PC-3 (cell line): ENCODE measurements around the gene DIAPH3. TPM values are rescaled to one million over a fixed set of nuclear protein-coding genes. Genes with fewer than 3 reads are reported as not detected.

Source experiments
- ATAC-seq: fragments of 200-7000 bp; cut with Tn5 transposase; 2 replicates; pipeline ENCODE4 v1.9.1; 2020; ENCODE audit warnings: mild to moderate bottlenecking, moderate library complexity
- BruUV-seq: library from RNA; stranded (reverse); fragments of 400-500 nt; replicated peaks from 2 replicates; lab custom pipeline; 2021; lab: Mats Ljungman, UMichigan
- CTCF ChIA-PET: fragments of 300-600 bp; sonication (Branson Sonifier 250); formaldehyde crosslinking; loops from one replicate; lab custom pipeline; 2022; ENCODE audit warnings: antibody characterized with exemption; lab: Charles Lee
- POLR2A ChIA-PET: fragments of 300-600 bp; sonication (Branson Sonifier 250); formaldehyde crosslinking; loops from one replicate; lab custom pipeline; 2022; ENCODE audit warnings: antibody characterized with exemption; ENCODE audit not compliant: unreplicated experiment; lab: Charles Lee
- DNase-seq: peaks from one replicate; pipeline ENCODE4 v3.0.0-alpha.2; 2015
- H2AFZ ChIP-seq: fragments of 300-600 bp; sonication (generic); 2 replicates; pipeline ENCODE4 v1.6.0; 2016; ENCODE audit warnings: antibody characterized with exemption, low read length
- H3F3A ChIP-seq: fragments of 300-600 bp; sonication (generic); one replicate; pipeline ENCODE4 v1.6.0; 2017; ENCODE audit warnings: antibody characterized with exemption, low read length, control low read depth, mild to moderate bottlenecking; ENCODE audit not compliant: unreplicated experiment
- H3K27ac ChIP-seq: fragments of 300-600 bp; sonication (generic); 2 replicates; pipeline ENCODE4 v1.5.1; 2016; ENCODE audit warnings: mild to moderate bottlenecking, low read length
- H3K27me3 ChIP-seq: fragments of 300-600 bp; sonication (generic); 2 replicates; pipeline ENCODE4 v1.6.1; 2016; ENCODE audit warnings: low read length, mixed read lengths
- H3K36me3 ChIP-seq: fragments of 300-600 bp; sonication (generic); 2 replicates; pipeline ENCODE4 v1.6.1; 2016; ENCODE audit warnings: low read depth, mixed run types, low read length, mixed read lengths
- H3K4me1 ChIP-seq: fragments of 300-600 bp; sonication (generic); 2 replicates; pipeline ENCODE4 v1.5.1; 2016; ENCODE audit warnings: low read length; ENCODE audit not compliant: insufficient read depth
- H3K4me2 ChIP-seq: fragments of 300-600 bp; sonication (generic); 2 replicates; pipeline ENCODE4 v1.6.0; 2016; ENCODE audit warnings: low read length
- H3K4me3 ChIP-seq: fragments of 300-600 bp; sonication (generic); 2 replicates; pipeline ENCODE4 v1.5.1; 2016; ENCODE audit warnings: mild to moderate bottlenecking, low read length, mixed read lengths
- H3K79me2 ChIP-seq: fragments of 300-600 bp; sonication (generic); 2 replicates; pipeline ENCODE4 v1.6.1; 2017; ENCODE audit warnings: low read length, mixed read lengths
- H3K9ac ChIP-seq: fragments of 300-600 bp; sonication (generic); 2 replicates; pipeline ENCODE4 v1.6.0; 2016; ENCODE audit warnings: mild to moderate bottlenecking, low read length
- H3K9me2 ChIP-seq: fragments of 300-600 bp; sonication (generic); replicated peaks from 2 replicates; pipeline ENCODE4 v1.6.1; 2016; ENCODE audit warnings: mixed run types, low read length, mixed read lengths
- H3K9me3 ChIP-seq: fragments of 300-600 bp; sonication (generic); 2 replicates; pipeline ENCODE4 v1.6.1; 2016; ENCODE audit warnings: low read length, mixed read lengths
- H4K20me1 ChIP-seq: fragments of 300-600 bp; sonication (generic); 2 replicates; pipeline ENCODE4 v1.6.1; 2016; ENCODE audit warnings: low read length, mixed read lengths
- CTCF ChIP-seq: fragments of 300-600 bp; sonication (generic); conservative IDR thresholded peaks from 2 replicates; pipeline ENCODE4 v1.5.1; 2017; ENCODE audit warnings: antibody characterized with exemption, low read depth, mild to moderate bottlenecking, low read length
- EZH2 ChIP-seq: fragments of 300-600 bp; sonication (generic); IDR thresholded peaks from one replicate; pipeline ENCODE4 v1.6.1; 2017; ENCODE audit warnings: antibody characterized with exemption, mild to moderate bottlenecking, low read length; ENCODE audit not compliant: unreplicated experiment
- EZH2phosphoT487 ChIP-seq: fragments of 300-600 bp; sonication (generic); IDR thresholded peaks from 2 replicates; pipeline ENCODE4 v1.6.1; 2018; ENCODE audit warnings: mild to moderate bottlenecking, antibody characterized with exemption, low read length, borderline replicate concordance
- intact Hi-C: fragments of 100-400 bp; cut with micrococcal nuclease; formaldehyde crosslinking; loops from 2 replicates; pipeline ENCODE4 v1.9.0; 2023
- total RNA-seq: library from RNA; depleted of rRNA; stranded (reverse); fragments of >200 nt; gene quantifications from 2 replicates; pipeline ENCODE4 v1.2.3, GENCODE V29; 2014

Gene DIAPH3
- total RNA-seq, 1 experiment from 2014 or later: 7.6 TPM

GRCh38 chr13:59950266-59950665, 213.5 kb downstream of the DIAPH3 start:
- Histone ChIP-seq H3K36me3 (no peaks in the 10 kb centered on the region), H4K20me1 (no peaks in the 10 kb centered on the region), H3K27ac (no peak overlapping the region), H3K9me3 (no peaks in the 10 kb centered on the region), H2AFZ (no peak overlapping the region), H3F3A (no peaks in the 10 kb centered on the region), H3K9me2 (no peaks in the 10 kb centered on the region), H3K9ac (no peak overlapping the region), H3K4me2 (no peak overlapping the region), H3K27me3 (no peaks in the 10 kb centered on the region), H3K79me2 (no peaks in the 10 kb centered on the region), H3K4me1 (no peaks in the 10 kb centered on the region), H3K4me3 (no peak overlapping the region)
- intact Hi-C loops: no loop called here
- ATAC-seq (no peak), DNase-seq (no peak)
- ChIA-PET CTCF (no interaction called here), POLR2A (no interaction called here)
- no TSS peak for BruUV-seq
- TF ChIP-seq EZH2phosphoT487 (no peak), EZH2 (no peak), CTCF (no peak)

GRCh38 chr13:59948686-59949085, 215.0 kb downstream of the DIAPH3 start:
- Histone ChIP-seq H3K27ac (no peak overlapping the region), H3K79me2 (no peaks in the 10 kb centered on the region), H3K4me3 (no peak overlapping the region), H3K27me3 (no peaks in the 10 kb centered on the region), H3K9me2 (no peaks in the 10 kb centered on the region), H4K20me1 (no peaks in the 10 kb centered on the region), H2AFZ (no peak overlapping the region), H3K4me2 (no peak overlapping the region), H3K9me3 (no peaks in the 10 kb centered on the region), H3K9ac (no peak overlapping the region), H3F3A (no peaks in the 10 kb centered on the region), H3K4me1 (no peaks in the 10 kb centered on the region), H3K36me3 (no peaks in the 10 kb centered on the region)
- POLR2A ChIA-PET: interaction anchor here (0.6 kb wide), 1 partner anchor 65 kb away, joined by 5 read pairs; no protein-coding TSS in a partner anchor
- DNase-seq (no peak), ATAC-seq (no peak)
- CTCF ChIA-PET: no interaction called here
- intact Hi-C loops: no loop called here
- TF ChIP-seq CTCF (no peak), EZH2phosphoT487 (no peak), EZH2 (no peak)
- no TSS peak for BruUV-seq

- no peaks in the 10 kb centered on the region for H3F3A ChIP-seq
- CTCF ChIA-PET: no interaction called here
- H3K27me3 ChIP-seq: no peaks in the 10 kb centered on the region
- H3K27ac ChIP-seq: no peak overlapping the region
- H3K36me3 ChIP-seq: no peaks in the 10 kb centered on the region
- BruUV-seq: no TSS peak
- H4K20me1 ChIP-seq: no peaks in the 10 kb centered on the region
- no peaks in the 10 kb centered on the region for H3K79me2 ChIP-seq
- no peaks in the 10 kb centered on the region for H3K4me1 ChIP-seq
- no peak overlapping the region for H3K4me2 ChIP-seq
- ATAC-seq (no peak), DNase-seq (no peak)
- intact Hi-C loops: no loop called here
- H3K9me2 ChIP-seq: no peaks in the 10 kb centered on the region
- H3K9me3 ChIP-seq: no peaks in the 10 kb centered on the region
- TF ChIP-seq CTCF (no peak), EZH2 (no peak), EZH2phosphoT487 (no peak)
- H3K4me3 ChIP-seq: no peak overlapping the region
- POLR2A ChIA-PET: no interaction called here
- H2AFZ ChIP-seq: no peak overlapping the region
- H3K9ac ChIP-seq: no peak overlapping the region
These were observed 216.8 kb downstream of the DIAPH3 start for GRCh38 chr13:59946944-59947343.
